Measurements from ENCODE around the gene B3GAT1.

Gene B3GAT1

GRCh38 chr11:134413043-134413825 is 1.2 kb upstream of the B3GAT1 start:
- no peak for DNase-seq (ENCODE audit: low read depth in 2 of 3, low spot score in 2 of 3)

- DNase-seq (ENCODE audit: low read depth in 2 of 3, low spot score in 2 of 3), result no peak
These were observed 1.3 kb downstream of the B3GAT1 start for GRCh38 chr11:134410766-134411165.

GRCh38 chr11:134409552-134410429 is 2.3 kb downstream of the B3GAT1 start:
- no peak for DNase-seq (ENCODE audit: low read depth in 2 of 3, low spot score in 2 of 3)

GRCh38 chr11:134407923-134408322 is 4.1 kb downstream of the B3GAT1 start:
- no peak for DNase-seq (ENCODE audit: low read depth in 2 of 3, low spot score in 2 of 3)

- no peak for DNase-seq (ENCODE audit: low read depth in 2 of 3, low spot score in 2 of 3)
These were observed 4.7 kb downstream of the B3GAT1 start for GRCh38 chr11:134407321-134407828.

GRCh38 chr11:134406264-134407185 is 5.5 kb downstream of the B3GAT1 start:
- no peak for DNase-seq (ENCODE audit: low read depth in 2 of 3, low spot score in 2 of 3)

- DNase-seq (ENCODE audit: low read depth in 2 of 3, low spot score in 2 of 3), result no peak
These were observed 6.2 kb downstream of the B3GAT1 start for GRCh38 chr11:134405841-134406240.

GRCh38 chr11:134405436-134405835 is 6.6 kb downstream of the B3GAT1 start:
- no peak for DNase-seq (ENCODE audit: low read depth in 2 of 3, low spot score in 2 of 3)

GRCh38 chr11:134404575-134405341 is 7.3 kb downstream of the B3GAT1 start:
- DNase-seq (ENCODE audit: low read depth in 2 of 3, low spot score in 2 of 3), result no peak

GRCh38 chr11:134402910-134403309 is 9.1 kb downstream of the B3GAT1 start:
- DNase-seq (ENCODE audit: low read depth in 2 of 3, low spot score in 2 of 3), result no peak

GRCh38 chr11:134401825-134402809 is 9.9 kb downstream of the B3GAT1 start:
- no peak for DNase-seq (ENCODE audit: low read depth in 2 of 3, low spot score in 2 of 3)

- no peak for DNase-seq (ENCODE audit: low read depth in 2 of 3, low spot score in 2 of 3)
These were observed 12.0 kb downstream of the B3GAT1 start for GRCh38 chr11:134399996-134400395.

- DNase-seq (ENCODE audit: low read depth in 2 of 3, low spot score in 2 of 3), result no peak
These were observed 12.8 kb downstream of the B3GAT1 start for GRCh38 chr11:134399293-134399654.

GRCh38 chr11:134398644-134399292 is 13.3 kb downstream of the B3GAT1 start:
- DNase-seq (ENCODE audit: low read depth in 2 of 3, low spot score in 2 of 3), result no peak

- no peak for DNase-seq (ENCODE audit: low read depth in 2 of 3, low spot score in 2 of 3)
These were observed 14.0 kb downstream of the B3GAT1 start for GRCh38 chr11:134398079-134398444.

- DNase-seq (ENCODE audit: low read depth in 2 of 3, low spot score in 2 of 3), result no peak
These were observed 14.6 kb downstream of the B3GAT1 start for GRCh38 chr11:134397304-134398078.

- no peak for DNase-seq (ENCODE audit: low read depth in 2 of 3, low spot score in 2 of 3)
These were observed 17.0 kb downstream of the B3GAT1 start for GRCh38 chr11:134395002-134395401.

- DNase-seq (ENCODE audit: low read depth in 2 of 3, low spot score in 2 of 3), result no peak
These were observed 17.7 kb downstream of the B3GAT1 start for GRCh38 chr11:134394311-134394710.

All from activated CD8-positive, alpha-beta memory T cell treated with anti-CD3 and anti-CD28 coated beads for 48 hours (primary cell).